Gastrocnemius medialis (tissue), 4 donors: ENCODE data around the gene TGFBR3L.

Experiments
- CTCF ChIP-seq, 5 experiments: fragments of 450-650 bp in 3 of 5; fragments of 200-600 bp in 2 of 5; sonication (generic) in 2 of 5; IDR thresholded peaks in 4 of 5; conservative IDR thresholded peaks in 1 of 5; 1 replicate in 4 of 5; 2 replicates in 1 of 5; pipeline ENCODE4 v1.5.1; 2016 to 2019; ENCODE audit warnings: antibody characterized with exemption in 5 of 5, mild to moderate bottlenecking in 3 of 5, moderate library complexity in 3 of 5
- POLR2A ChIP-seq, 2 donors: fragments of 450-650 bp; IDR thresholded peaks; one replicate each; pipeline ENCODE4 v1.6.1; 2017; ENCODE audit warnings: antibody characterized with exemption in 2 of 2, mild to moderate bottlenecking in 2 of 2, moderate library complexity in 2 of 2

GRCh38 chr19:7965921-7966665 lies 51.5 kb downstream of the TGFBR3L start:
- TF ChIP-seq POLR2A (IDR thresholded peaks at IDR 0.05) (no peak), CTCF (IDR thresholded peaks at IDR 0.05 in 4 of 5, conservative IDR thresholded peaks at IDR 0.05 in 1 of 5) (no peak)
